B cell (primary cell): ENCODE measurements around the gene TTF2.

Experiments used
- EZH2 ChIP-seq: IDR thresholded peaks from 2 replicates; pipeline ENCODE4 v1.6.1; 2012; ENCODE audit warnings: borderline replicate concordance, low read depth, mild to moderate bottlenecking, moderate library complexity, low read length; ENCODE audit not compliant: insufficient read depth, poor library complexity, severe bottlenecking
- TF ChIP-seq, protein P1 (sequence below): fragments of 200-600 bp; IDR thresholded peaks from one replicate; pipeline ENCODE4 v1.8.0; 2022; ENCODE audit warnings: antibody characterized with exemption, mild to moderate bottlenecking

DNA sequence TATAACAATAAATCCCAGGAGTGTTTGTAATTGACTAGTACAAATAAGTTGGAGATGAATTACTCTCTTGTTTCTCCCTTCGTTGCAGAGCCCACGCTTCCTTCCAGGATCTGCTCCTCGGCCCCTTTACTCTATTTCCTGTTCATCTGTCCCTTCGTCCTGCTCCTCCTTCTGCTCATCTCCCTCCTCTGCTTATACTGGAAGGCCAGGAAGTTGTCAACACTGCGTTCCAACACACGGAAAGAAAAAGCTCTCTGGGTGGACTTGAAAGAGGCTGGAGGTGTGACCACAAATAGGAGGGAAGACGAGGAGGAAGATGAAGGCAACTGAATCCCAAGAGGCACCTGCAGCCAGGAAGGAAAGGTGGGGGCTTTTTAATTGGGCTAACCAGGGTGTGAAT is 26.4 kb upstream of the TTF2 start:
- TF ChIP-seq, protein P1, sequence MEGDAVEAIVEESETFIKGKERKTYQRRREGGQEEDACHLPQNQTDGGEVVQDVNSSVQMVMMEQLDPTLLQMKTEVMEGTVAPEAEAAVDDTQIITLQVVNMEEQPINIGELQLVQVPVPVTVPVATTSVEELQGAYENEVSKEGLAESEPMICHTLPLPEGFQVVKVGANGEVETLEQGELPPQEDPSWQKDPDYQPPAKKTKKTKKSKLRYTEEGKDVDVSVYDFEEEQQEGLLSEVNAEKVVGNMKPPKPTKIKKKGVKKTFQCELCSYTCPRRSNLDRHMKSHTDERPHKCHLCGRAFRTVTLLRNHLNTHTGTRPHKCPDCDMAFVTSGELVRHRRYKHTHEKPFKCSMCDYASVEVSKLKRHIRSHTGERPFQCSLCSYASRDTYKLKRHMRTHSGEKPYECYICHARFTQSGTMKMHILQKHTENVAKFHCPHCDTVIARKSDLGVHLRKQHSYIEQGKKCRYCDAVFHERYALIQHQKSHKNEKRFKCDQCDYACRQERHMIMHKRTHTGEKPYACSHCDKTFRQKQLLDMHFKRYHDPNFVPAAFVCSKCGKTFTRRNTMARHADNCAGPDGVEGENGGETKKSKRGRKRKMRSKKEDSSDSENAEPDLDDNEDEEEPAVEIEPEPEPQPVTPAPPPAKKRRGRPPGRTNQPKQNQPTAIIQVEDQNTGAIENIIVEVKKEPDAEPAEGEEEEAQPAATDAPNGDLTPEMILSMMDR, result no peak
- TF ChIP-seq EZH2, result no peak
